HUES6 (cell line): ENCODE measurements around the gene IPPK.
A peak's percentile ranks its signal among the peaks of the same experiment; 100 is the strongest.

Experiments used
- H3K27ac ChIP-seq: 2 replicates; pipeline ENCODE4 v1.7.0; 2013; ENCODE audit warnings: low read depth, mild to moderate bottlenecking, low read length, inconsistent platforms
- H3K27me3 ChIP-seq: 2 replicates; pipeline ENCODE4 v1.6.1; 2013; ENCODE audit warnings: low read length; ENCODE audit not compliant: control insufficient read depth, insufficient read depth
- H3K36me3 ChIP-seq: 2 replicates; pipeline ENCODE4 v1.6.1; 2013; ENCODE audit warnings: low read length; ENCODE audit not compliant: control insufficient read depth, insufficient read depth
- H3K4me1 ChIP-seq: 2 replicates; pipeline ENCODE4 v1.6.1; 2013; ENCODE audit warnings: low read length; ENCODE audit not compliant: control insufficient read depth, insufficient read depth
- H3K4me3 ChIP-seq: 2 replicates; pipeline ENCODE4 v1.5.1; 2013; ENCODE audit warnings: low read depth, low read length
- H3K9ac ChIP-seq: one replicate; pipeline ENCODE4 v1.6.1; 2013; ENCODE audit warnings: mild to moderate bottlenecking, low read length
- H3K9me3 ChIP-seq: 2 replicates; pipeline ENCODE4 v1.6.1; 2013; ENCODE audit warnings: low read depth, low read length; ENCODE audit not compliant: control insufficient read depth, insufficient read depth

Gene IPPK

GRCh38 chr9:92685022-92685421 is 15.1 kb upstream of the IPPK start:
- Histone ChIP-seq H3K4me1 (peaks cover 3% of the 10 kb centered on the region; the same call in 1 of the 2 replicates), H3K27me3 (no peaks in the 10 kb centered on the region), H3K36me3 (no peaks in the 10 kb centered on the region), H3K9me3 (no peaks in the 10 kb centered on the region), H3K27ac (no peak overlapping the region), H3K9ac (no peak overlapping the region), H3K4me3 (no peak overlapping the region)

- Histone ChIP-seq H3K4me1 (peaks cover 10% of the 10 kb centered on the region), H3K9me3 (no peaks in the 10 kb centered on the region), H3K27me3 (no peaks in the 10 kb centered on the region), H3K27ac (no peak overlapping the region), H3K4me3 (no peak overlapping the region), H3K9ac (no peak overlapping the region), H3K36me3 (no peaks in the 10 kb centered on the region)
Measured at GRCh38 chr9:92682269-92682668, 12.3 kb upstream of the IPPK start.

DNA sequence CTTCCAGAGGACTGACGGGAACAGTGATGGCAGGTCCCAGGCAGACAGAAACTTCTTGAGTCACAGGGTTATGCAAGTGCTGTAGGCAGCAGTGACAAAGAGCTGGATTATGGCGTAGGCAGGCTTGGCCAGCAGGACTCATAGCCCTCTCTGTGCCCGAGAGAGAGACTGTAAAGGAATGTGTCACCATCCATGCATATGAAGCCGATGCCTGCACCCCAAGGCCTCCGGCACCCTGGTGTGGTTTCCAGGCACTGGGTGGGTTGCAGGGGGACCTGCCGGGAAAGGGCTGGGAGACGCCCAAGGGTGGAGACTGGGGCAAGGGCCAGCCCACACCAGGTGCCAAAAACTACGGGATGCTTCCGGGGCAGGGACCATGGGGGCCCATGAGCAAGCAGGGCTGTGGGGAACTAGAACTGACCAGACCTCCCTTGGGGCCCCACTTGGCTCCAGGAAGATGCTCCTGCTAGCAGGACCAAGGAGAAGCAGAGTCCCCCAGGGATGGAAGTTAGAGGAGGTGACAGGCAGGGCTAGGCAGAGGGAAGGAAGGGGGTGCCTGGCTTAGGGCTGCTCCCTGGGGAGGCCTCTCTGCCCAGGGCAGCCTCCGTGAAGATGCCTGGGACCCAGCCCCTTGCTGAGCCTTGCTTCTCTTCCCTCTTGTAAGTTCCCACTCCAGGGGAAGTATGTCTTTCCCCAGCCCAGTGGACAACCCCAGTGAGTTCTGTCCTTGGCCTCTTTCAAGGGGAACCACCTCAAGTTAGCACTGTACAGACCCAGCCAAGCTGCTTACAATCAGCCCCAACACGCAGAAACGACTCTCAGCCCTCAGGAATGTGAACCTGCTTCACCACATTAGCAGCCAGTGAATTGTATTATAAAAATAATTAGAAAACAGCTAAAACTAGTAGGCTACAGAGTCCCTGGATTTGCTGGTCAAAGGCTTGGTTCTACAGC is 10.5 kb upstream of the IPPK start:
- Histone ChIP-seq H3K27me3 (no peaks in the 10 kb centered on the region), H3K36me3 (no peaks in the 10 kb centered on the region), H3K27ac (no peak overlapping the region), H3K4me3 (no peak overlapping the region), H3K4me1 (peaks cover 10% of the 10 kb centered on the region), H3K9me3 (no peaks in the 10 kb centered on the region), H3K9ac (no peak overlapping the region)

GRCh38 chr9:92679413-92680165 is 9.7 kb upstream of the IPPK start:
- no peaks in the 10 kb centered on the region for H3K9me3 ChIP-seq
- H3K27me3 ChIP-seq, result no peaks in the 10 kb centered on the region
- H3K36me3 ChIP-seq, result no peaks in the 10 kb centered on the region
- H3K27ac ChIP-seq, result no peak overlapping the region
- no peak overlapping the region for H3K4me3 ChIP-seq
- no peak overlapping the region for H3K9ac ChIP-seq
- H3K4me1 ChIP-seq, result peaks cover 10% of the 10 kb centered on the region

DNA sequence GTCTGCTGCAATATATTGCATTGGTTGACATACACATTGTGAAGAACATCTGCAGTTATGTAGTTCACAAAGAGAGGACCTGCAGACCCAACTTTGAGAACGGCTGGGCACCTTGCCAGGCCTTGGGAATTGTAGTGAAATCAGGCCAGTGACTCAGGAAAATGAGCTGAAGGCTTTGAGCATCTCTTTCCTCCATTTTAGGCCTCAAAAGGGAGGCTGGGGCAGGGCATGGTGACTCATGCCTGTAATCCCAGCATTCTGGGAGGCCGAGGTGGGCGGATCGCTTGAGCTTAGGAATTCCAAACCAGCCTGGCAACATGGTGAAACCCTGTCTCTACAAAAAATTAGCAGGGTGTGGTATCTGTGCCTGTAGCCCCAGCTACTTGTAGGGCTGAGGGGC is 1.4 kb upstream of the IPPK start:
- Histone ChIP-seq H3K36me3 (peaks cover 6% of the 10 kb centered on the region; the same call in 1 of the 2 replicates), H3K27ac (peak overlapping the region; percentile 5; the same call in 1 of the 2 replicates), H3K4me1 (0 out of 2 replicates have a peak, but pooled peaks cover 3% of the 10 kb centered on the region), H3K27me3 (no peaks in the 10 kb centered on the region), H3K9me3 (no peaks in the 10 kb centered on the region), H3K9ac (no peak overlapping the region), H3K4me3 (peak overlapping the region; percentile 98)

- Histone ChIP-seq H3K9ac (peak overlapping the region; percentile 80), H3K4me3 (peak overlapping the region; percentile 98), H3K4me1 (peaks cover 9% of the 10 kb centered on the region; the same call in 1 of the 2 replicates), H3K27me3 (no peaks in the 10 kb centered on the region), H3K36me3 (peaks cover 6% of the 10 kb centered on the region; the same call in 1 of the 2 replicates), H3K27ac (no peak overlapping the region; the same call in 1 of the 2 replicates), H3K9me3 (no peaks in the 10 kb centered on the region)
Measured at GRCh38 chr9:92669527-92669889, 423 bp downstream of the IPPK start.

GRCh38 chr9:92668746-92669526 is 995 bp downstream of the IPPK start:
- Histone ChIP-seq H3K9ac (peak overlapping the region; percentile 80), H3K27ac (no peak overlapping the region; the same call in 1 of the 2 replicates)

GRCh38 chr9:92666912-92667532 is 2.9 kb downstream of the IPPK start:
- H3K4me3 ChIP-seq, result no peak overlapping the region
- no peak overlapping the region for H3K9ac ChIP-seq
- no peaks in the 10 kb centered on the region for H3K9me3 ChIP-seq
- H3K27ac ChIP-seq, result no peak overlapping the region
- H3K36me3 ChIP-seq, result peaks cover 9% of the 10 kb centered on the region
- no peaks in the 10 kb centered on the region for H3K27me3 ChIP-seq
- peaks cover 15% of the 10 kb centered on the region; the same call in 1 of the 2 replicates for H3K4me1 ChIP-seq

More at GRCh38 chr9:92668746-92669526, 995 bp downstream of the IPPK start:
- Histone ChIP-seq H3K9me3 (no peaks in the 10 kb centered on the region), H3K4me3 (peak overlapping the region; percentile 98), H3K36me3 (peaks cover 9% of the 10 kb centered on the region), H3K27me3 (no peaks in the 10 kb centered on the region), H3K4me1 (peaks cover 15% of the 10 kb centered on the region; the same call in 1 of the 2 replicates)

DNA sequence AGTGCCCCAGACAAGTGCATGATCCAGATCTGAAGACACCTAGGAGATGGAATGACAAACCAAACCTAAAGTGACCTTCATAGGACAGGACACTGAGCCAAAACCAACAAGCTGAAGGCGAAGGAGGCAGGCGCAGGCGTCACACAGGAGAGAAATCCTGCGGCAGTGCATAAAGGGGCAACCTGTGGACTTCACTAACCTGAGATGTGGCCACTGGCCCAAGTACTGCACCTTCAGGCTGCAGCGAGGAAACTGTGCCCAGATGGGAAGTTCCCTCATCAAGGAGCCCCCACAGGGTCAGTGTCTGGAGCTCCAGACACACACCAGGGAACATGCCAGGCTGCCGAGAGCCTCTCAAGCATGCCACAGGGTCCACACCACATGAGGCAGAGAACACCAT is 3.7 kb downstream of the IPPK start:
- Histone ChIP-seq H3K4me3 (no peak overlapping the region), H3K36me3 (peaks cover 9% of the 10 kb centered on the region), H3K9ac (no peak overlapping the region), H3K9me3 (no peaks in the 10 kb centered on the region), H3K4me1 (peaks cover 15% of the 10 kb centered on the region; the same call in 1 of the 2 replicates), H3K27me3 (no peaks in the 10 kb centered on the region), H3K27ac (no peak overlapping the region)

- Histone ChIP-seq H3K36me3 (peaks cover 9% of the 10 kb centered on the region), H3K4me1 (peaks cover 15% of the 10 kb centered on the region; the same call in 1 of the 2 replicates), H3K9ac (no peak overlapping the region), H3K27ac (no peak overlapping the region), H3K27me3 (no peaks in the 10 kb centered on the region), H3K4me3 (no peak overlapping the region), H3K9me3 (no peaks in the 10 kb centered on the region)
Measured at GRCh38 chr9:92665836-92666235, 4.1 kb downstream of the IPPK start.
